Thymus (tissue), 11 donors: ENCODE measurements around the gene PHTF1. TPM values are rescaled to one million over a fixed set of nuclear protein-coding genes. Genes with fewer than 3 reads are reported as not detected.
"Not testable (repeated sequence)": the region's sequence is repeated elsewhere in the genome, so short reads cannot be mapped to it uniquely, and the experiment has no call there.

Experiments
- DNase-seq, 9 donors: peaks; one replicate each; pipeline ENCODE4 v3.0.0-alpha.2; 2013; ENCODE audit warnings: low spot score in 9 of 9, low read depth in 6 of 9, missing footprints in 1 of 9
- H3K27ac ChIP-seq, 2 donors: one replicate each; pipeline ENCODE4 v1.5.1; 2013; ENCODE audit warnings: control low read depth in 1 of 2, low read depth in 1 of 2, low read length in 1 of 2, mild to moderate bottlenecking in 1 of 2, moderate library complexity in 1 of 2
- H3K27me3 ChIP-seq, 2 donors: one replicate each; pipeline ENCODE4 v1.5.1; 2013; ENCODE audit warnings: low read length in 1 of 2; ENCODE audit not compliant: control insufficient read depth in 2 of 2, insufficient read depth in 1 of 2
- H3K36me3 ChIP-seq, 2 donors: one replicate each; pipeline ENCODE4 v1.5.1; 2013; ENCODE audit warnings: low read length in 1 of 2, mild to moderate bottlenecking in 1 of 2, moderate library complexity in 1 of 2; ENCODE audit not compliant: control insufficient read depth in 2 of 2, insufficient read depth in 2 of 2
- H3K4me1 ChIP-seq, 2 donors: one replicate each; pipeline ENCODE4 v1.5.1; 2013; ENCODE audit warnings: low read length in 2 of 2; ENCODE audit not compliant: control insufficient read depth in 2 of 2, insufficient read depth in 2 of 2
- H3K4me3 ChIP-seq, 2 donors: one replicate each; pipeline ENCODE4 v1.5.1; 2013; ENCODE audit warnings: low read length in 2 of 2, control low read depth in 1 of 2, mild to moderate bottlenecking in 1 of 2
- H3K9me3 ChIP-seq, 2 donors: one replicate each; pipeline ENCODE4 v1.5.1; 2013; ENCODE audit warnings: low read length in 1 of 2, mild to moderate bottlenecking in 1 of 2; ENCODE audit not compliant: control insufficient read depth in 2 of 2, insufficient read depth in 1 of 2
- WGBS: extraction: QIAGEN DNeasy Blood & Tissue Kit; methylation state at CpG from one replicate; pipeline ENCODE4 v1.1.7; 2013; 5-methylcytosine and 5-hydroxymethylcytosine counted together
- polyA plus RNA-seq: library from polyadenylated mRNA; stranded (reverse); fragments of 200-250 nt; gene quantifications from one replicate; pipeline ENCODE4 v1.2.3, GENCODE V29; 2013
- total RNA-seq: library from RNA; stranded (reverse); fragments of 120-200 nt; gene quantifications from one replicate; pipeline ENCODE4 v1.2.4, GENCODE V29; 2013
- donor health status: healthy.

PHTF1 gene
- total and polyA plus RNA-seq, 2 donors, result 6.1 to 9.8 TPM

DNA sequence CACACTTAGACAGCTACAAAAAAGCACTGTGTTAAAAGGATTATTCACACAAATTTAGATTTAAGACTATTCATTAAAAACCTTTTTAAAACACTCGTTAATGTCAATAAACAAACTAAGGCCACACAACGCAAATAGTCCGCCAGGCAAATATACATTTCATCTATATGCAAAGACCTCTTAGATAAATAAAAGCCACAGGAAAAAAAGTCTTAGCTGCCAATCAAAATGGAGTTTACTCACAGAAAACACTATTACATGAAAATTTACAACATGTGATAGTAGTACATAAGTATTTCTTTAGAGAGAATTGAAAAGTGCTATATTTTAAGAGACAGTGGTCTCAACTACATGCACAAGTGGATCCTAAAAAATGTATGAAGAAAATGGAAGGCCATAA is 2.7 kb upstream of the PHTF1 start:
- no peak overlapping the region for H3K4me3 ChIP-seq
- no peak overlapping the region for H3K27ac ChIP-seq
- peaks cover 9 to 16% of the 10 kb centered on the region in 2 donors for H3K36me3 ChIP-seq
- no peaks in the 10 kb centered on the region for H3K27me3 ChIP-seq
- 97% methylated on average over 3 of the region's 3 CpGs for WGBS
- peaks cover 0 to 14% of the 10 kb centered on the region in 2 donors for H3K4me1 ChIP-seq
- no peaks in the 10 kb centered on the region for H3K9me3 ChIP-seq
- no peak for DNase-seq

DNA sequence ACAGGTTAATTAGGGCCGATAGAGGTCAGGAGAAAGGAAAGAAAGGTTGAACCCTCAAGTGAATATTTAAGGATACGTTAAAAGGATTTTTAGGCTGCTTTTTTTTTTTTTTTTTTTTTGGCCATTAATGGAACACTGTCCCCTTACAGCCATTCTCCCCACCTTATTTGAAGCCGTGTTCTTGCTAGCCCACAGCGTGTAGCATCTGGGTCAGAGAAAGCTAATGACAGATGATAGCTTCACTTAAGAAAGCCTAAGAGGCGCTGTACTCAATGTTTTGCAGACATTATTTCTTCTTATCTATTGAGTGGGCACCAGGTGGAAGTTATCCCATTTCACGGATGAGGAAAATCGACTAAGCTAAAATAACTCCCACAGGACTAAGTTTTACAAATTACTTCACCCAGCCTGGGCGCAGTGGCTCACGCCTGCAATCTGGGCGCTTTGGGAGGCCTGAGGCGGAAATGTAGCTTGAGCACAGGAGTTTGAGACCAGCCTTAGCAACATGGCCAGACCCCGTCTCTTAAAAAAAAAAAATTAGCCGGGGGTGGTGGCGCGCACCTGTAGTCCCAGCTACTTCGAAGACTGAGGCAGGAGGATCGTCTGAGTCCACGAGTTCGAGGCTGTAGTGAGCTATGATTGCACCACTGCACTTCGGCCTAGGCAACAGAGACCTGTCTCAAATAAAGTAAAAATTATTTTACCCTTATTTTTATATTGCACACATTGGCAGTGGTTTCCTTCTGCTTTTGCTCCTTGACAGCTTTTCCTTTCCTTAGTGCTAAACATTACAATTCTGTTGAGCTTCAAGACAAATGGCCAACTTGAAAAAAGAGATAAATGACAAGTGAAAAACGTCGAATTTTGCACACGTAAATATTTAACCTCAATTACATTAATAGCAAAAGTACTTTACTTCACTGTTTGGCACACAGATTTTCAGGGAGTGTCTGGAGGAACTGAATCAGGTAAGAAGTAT is 1.1 kb upstream of the PHTF1 start:
- peaks cover 0 to 2% of the 10 kb centered on the region in 2 donors for H3K36me3 ChIP-seq
- H3K4me1 ChIP-seq, result peaks cover 0 to 14% of the 10 kb centered on the region in 2 donors
- H3K27ac ChIP-seq, result peak overlapping the region in 1 of 2 donors; percentile 82
- WGBS, result 69% methylated on average over 23 of the region's 23 CpGs
- no peaks in the 10 kb centered on the region for H3K9me3 ChIP-seq
- peak overlapping the region; percentile 68 to 92 for H3K4me3 ChIP-seq
- DNase-seq, result no peak
- no peaks in the 10 kb centered on the region for H3K27me3 ChIP-seq

DNA sequence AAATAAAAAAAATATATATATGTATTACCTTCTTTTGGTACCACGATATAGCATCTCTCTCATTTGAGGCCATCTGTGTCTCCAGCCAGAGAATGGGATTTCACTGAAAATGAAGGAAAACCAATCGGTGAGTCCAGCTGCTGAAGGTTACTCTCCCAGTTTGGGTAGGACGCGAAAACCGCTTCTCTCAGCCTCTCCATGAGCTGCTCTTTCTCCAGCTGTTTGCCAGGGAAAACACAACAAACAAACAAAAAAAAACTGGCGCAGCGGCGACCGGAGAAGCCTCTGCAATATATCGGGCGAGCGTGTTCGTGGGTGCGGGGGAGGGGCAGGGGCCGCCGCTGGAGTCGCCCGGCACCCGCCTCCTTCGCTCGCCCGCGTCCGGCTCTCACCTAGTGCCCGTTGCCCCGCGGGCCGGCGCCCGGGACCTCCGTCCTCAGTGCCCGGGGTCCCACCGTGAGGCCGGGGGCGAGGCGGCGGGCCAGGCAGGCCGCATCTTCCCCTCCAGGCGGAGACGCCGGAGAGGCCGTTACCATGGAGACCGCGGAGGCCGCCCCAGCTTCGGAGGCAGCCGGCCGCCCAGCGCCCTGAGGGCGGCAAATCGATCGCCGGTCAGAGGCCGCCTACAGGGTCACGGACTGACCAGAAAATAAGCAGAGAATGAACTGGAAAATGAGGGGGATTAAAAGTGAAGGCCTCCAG is 504 bp downstream of the PHTF1 start:
- Histone ChIP-seq H3K27me3 (no peaks in the 10 kb centered on the region), H3K36me3 (no peaks in the 10 kb centered on the region), H3K4me3 (peak overlapping the region; percentile 68 to 92), H3K4me1 (peaks cover 0 to 14% of the 10 kb centered on the region in 2 donors), H3K9me3 (no peaks in the 10 kb centered on the region), H3K27ac (peak overlapping the region; percentile 82 to 85)
- DNase-seq, result peak in 5 of 9 donors; percentile 23 to 68 (median 47)
- under 1% methylated on average over 55 of the region's 55 CpGs for WGBS

DNA sequence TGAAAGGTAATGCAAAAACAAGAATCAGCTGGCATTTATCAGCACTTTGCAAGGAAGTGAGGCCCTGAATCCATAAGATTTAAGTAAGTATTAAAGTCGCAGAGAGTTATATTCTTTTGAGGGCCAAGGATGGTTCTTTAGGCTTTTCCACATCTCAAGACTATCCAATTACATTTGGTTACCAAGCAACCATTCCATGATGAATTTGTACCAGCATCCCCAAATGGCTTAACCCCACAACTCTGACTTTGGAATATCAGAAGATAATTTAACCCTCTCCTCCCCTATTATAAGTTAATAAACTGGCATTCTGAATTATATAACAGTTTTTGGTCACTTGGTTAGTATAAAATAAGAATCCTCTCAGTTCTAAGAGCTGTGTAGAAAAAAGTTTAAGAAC is 2.8 kb downstream of the PHTF1 start:
- no peaks in the 10 kb centered on the region for H3K27me3 ChIP-seq
- H3K4me3 ChIP-seq, result no peak overlapping the region
- DNase-seq, result no peak
- H3K4me1 ChIP-seq, result peaks cover 0 to 14% of the 10 kb centered on the region in 2 donors
- no peaks in the 10 kb centered on the region for H3K9me3 ChIP-seq
- 95% methylated on average over 1 of the region's 1 CpG for WGBS
- H3K36me3 ChIP-seq, result no peaks in the 10 kb centered on the region
- no peak overlapping the region for H3K27ac ChIP-seq

DNA sequence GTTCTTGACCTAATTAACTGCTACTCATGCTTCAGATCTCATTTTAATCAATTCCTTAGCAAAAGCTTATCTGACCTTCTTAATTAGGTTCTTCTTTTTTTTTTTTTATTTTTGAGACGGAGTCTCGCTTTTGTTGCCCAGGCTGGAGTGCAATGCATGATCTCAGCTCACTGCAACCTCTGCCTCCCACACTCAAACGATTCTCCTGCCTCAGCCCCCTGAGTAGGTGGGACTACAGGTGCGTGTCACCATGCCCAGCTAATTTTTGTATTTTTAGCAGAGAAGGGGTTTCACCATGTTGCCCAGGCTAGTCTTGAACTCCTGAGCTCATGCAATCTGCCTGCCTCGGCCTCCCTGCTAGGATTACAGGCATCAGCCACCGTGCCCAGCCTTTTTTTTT is 6.0 kb downstream of the PHTF1 start:
- not testable (repeated sequence) for H3K27ac ChIP-seq, H3K4me1 ChIP-seq, H3K9me3 ChIP-seq, H3K27me3 ChIP-seq, DNase-seq, H3K4me3 ChIP-seq, H3K36me3 ChIP-seq
- WGBS, result 97% methylated on average over 6 of the region's 6 CpGs

DNA sequence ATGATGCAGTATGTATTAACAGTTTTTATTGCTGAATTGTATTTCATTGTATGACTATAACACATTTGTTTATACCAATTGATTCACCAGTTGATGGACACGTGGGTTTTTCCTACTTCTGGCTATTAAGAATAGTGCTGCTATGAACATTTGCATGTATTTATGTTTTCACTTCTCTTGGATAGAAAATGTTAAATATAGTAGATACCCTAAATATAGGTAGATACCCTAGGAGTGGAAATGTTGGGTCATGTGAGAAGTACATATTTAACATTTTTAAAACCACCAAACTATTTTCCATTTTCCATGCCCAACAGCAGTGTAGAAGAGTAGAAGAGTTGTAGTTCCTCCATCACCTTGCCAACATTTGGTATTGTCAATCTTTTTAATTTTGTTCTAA is 7.8 kb downstream of the PHTF1 start:
- H3K27ac ChIP-seq, result no peak overlapping the region
- no peak for DNase-seq
- no peaks in the 10 kb centered on the region for H3K4me1 ChIP-seq
- H3K9me3 ChIP-seq, result no peaks in the 10 kb centered on the region
- WGBS, result 98% methylated on average over 1 of the region's 1 CpG
- H3K4me3 ChIP-seq, result no peak overlapping the region
- H3K36me3 ChIP-seq, result no peaks in the 10 kb centered on the region
- no peaks in the 10 kb centered on the region for H3K27me3 ChIP-seq

DNA sequence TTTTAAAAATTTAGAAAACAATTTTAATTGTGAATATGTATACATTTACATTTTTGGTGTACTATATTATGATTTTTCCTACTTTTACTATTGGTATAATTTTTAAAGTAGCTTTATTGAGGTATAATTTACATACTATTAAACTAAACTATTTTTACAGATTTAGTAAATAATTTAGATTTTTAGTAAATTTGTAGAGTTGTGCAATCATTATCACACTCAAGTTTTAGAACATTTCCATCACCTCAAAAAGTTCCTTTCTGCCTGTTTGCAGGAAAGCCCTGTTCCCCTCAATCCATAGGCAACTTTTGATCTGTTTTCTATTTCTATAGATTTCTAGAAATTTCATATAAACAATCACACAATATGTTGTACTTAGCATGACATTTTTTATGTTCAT is 8.2 kb downstream of the PHTF1 start:
- no peak for DNase-seq

DNA sequence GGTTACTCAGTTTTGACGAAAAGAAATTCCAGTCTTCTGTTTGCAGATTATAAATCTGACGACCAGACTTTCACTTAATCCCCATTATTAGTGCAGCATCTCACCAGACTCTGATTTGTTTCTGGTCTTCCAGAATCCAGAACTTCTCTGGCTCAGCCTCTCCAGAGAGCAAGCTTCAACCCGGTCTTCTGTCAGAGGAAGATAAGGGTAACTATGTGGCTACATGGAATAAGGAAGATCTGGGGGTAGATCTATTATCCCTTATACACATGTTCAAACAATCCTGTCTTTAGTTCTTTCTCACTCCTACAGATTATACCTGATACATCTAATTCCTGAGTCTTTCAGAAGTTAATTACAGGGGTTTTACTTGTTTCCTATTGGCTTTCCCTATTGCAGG is 9.9 kb downstream of the PHTF1 start:
- no peaks in the 10 kb centered on the region for H3K9me3 ChIP-seq
- 98% methylated on average over 3 of the region's 3 CpGs for WGBS
- H3K36me3 ChIP-seq, result no peaks in the 10 kb centered on the region
- no peak overlapping the region for H3K4me3 ChIP-seq
- no peaks in the 10 kb centered on the region for H3K4me1 ChIP-seq
- DNase-seq, result no peak
- H3K27ac ChIP-seq, result no peak overlapping the region
- H3K27me3 ChIP-seq, result no peaks in the 10 kb centered on the region

More for the DNA sequence above, 8.2 kb downstream of the PHTF1 start:
- no peaks in the 10 kb centered on the region for H3K9me3 ChIP-seq
- H3K27ac ChIP-seq, result no peak overlapping the region
- no peaks in the 10 kb centered on the region for H3K27me3 ChIP-seq
- no peaks in the 10 kb centered on the region for H3K4me1 ChIP-seq
- H3K4me3 ChIP-seq, result no peak overlapping the region
- no peaks in the 10 kb centered on the region for H3K36me3 ChIP-seq

DNA sequence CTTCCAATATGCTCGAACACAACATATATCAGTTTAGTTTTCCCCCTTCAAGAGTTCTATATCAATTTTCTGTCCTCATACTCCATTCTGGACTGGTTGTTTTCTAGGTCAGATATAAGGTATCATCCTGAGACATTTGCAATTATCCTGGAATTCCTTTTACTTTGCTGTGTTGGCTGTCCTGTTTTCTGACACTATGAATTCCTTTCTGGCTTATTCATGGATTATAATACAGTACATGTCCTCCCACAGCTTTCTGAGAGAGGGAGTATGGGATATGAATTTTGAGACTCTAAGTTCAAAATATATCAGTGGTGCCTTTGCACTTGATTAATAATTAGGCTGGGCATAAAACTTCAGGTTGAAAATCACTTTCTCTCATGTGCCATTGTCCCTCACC is 11.9 kb downstream of the PHTF1 start:
- H3K36me3 ChIP-seq, result no peaks in the 10 kb centered on the region
- no peak for DNase-seq
- WGBS, result 94% methylated on average over 1 of the region's 1 CpG
- no peaks in the 10 kb centered on the region for H3K9me3 ChIP-seq
- no peak overlapping the region for H3K27ac ChIP-seq
- no peaks in the 10 kb centered on the region for H3K27me3 ChIP-seq
- no peaks in the 10 kb centered on the region for H3K4me1 ChIP-seq
- no peak overlapping the region for H3K4me3 ChIP-seq
